Caco-2 (cell line): ENCODE data around the gene MYO1E. TPM values are rescaled to one million over a fixed set of nuclear protein-coding genes. Genes with fewer than 3 reads are reported as not detected.

Source experiments
- BruUV-seq: library from RNA; stranded (reverse); fragments of 400-500 nt; replicated peaks from 2 replicates; lab custom pipeline; 2021; lab: Mats Ljungman, UMichigan
- CTCF ChIA-PET: fragments of 300-600 bp; sonication (Branson Sonifier 250); formaldehyde crosslinking; loops from one replicate; lab custom pipeline; 2022; ENCODE audit warnings: antibody characterized with exemption; lab: Charles Lee
- POLR2A ChIA-PET: fragments of 300-600 bp; sonication (Branson Sonifier 250); formaldehyde crosslinking; loops from one replicate; lab custom pipeline; 2022; ENCODE audit warnings: antibody characterized with exemption; lab: Charles Lee
- DNase-seq, 2 experiments: peaks; one replicate each; pipeline versions ENCODE4 v3.0.0 to v3.0.0-alpha.2; 2020 to 2022
- H3K27me3 ChIP-seq: replicated peaks from 2 replicates; pipeline ENCODE4 v1.6.0; 2011; ENCODE audit warnings: low read length; ENCODE audit not compliant: control insufficient read depth, insufficient read depth
- H3K36me3 ChIP-seq: 2 replicates; pipeline ENCODE4 v1.5.1; 2011; ENCODE audit warnings: low read length; ENCODE audit not compliant: control insufficient read depth, insufficient read depth
- H3K4me1 ChIP-seq: fragments of 250-450 bp; sonication (Bioruptor Pico); 2 replicates; pipeline ENCODE4 v1.5.1; 2020; ENCODE audit warnings: mild to moderate bottlenecking
- H3K4me3 ChIP-seq: 2 replicates; pipeline ENCODE4 v1.5.1; 2011; ENCODE audit warnings: low read depth, mild to moderate bottlenecking, control low read depth, low read length
- H3K9me3 ChIP-seq: fragments of 250-450 bp; sonication (Bioruptor Pico); 2 replicates; pipeline ENCODE4 v1.5.1; 2020; ENCODE audit warnings: mild to moderate bottlenecking, moderate library complexity
- H3K27ac Mint-ChIP-seq: one replicate; pipeline ENCODE4 v1.8.0; 2022; ENCODE audit warnings: mixed read lengths; ENCODE audit not compliant: unreplicated experiment
- H3K27me3 Mint-ChIP-seq: one replicate; pipeline ENCODE4 v1.8.0; 2022; ENCODE audit warnings: mixed read lengths; ENCODE audit not compliant: insufficient read depth, unreplicated experiment
- H3K36me3 Mint-ChIP-seq: one replicate; pipeline ENCODE4 v1.8.0; 2022; ENCODE audit warnings: mild to moderate bottlenecking, mixed read lengths; ENCODE audit not compliant: insufficient read depth, unreplicated experiment
- H3K4me1 Mint-ChIP-seq: one replicate; pipeline ENCODE4 v1.8.0; 2022; ENCODE audit warnings: low read depth, mixed read lengths; ENCODE audit not compliant: unreplicated experiment
- H3K4me3 Mint-ChIP-seq: one replicate; pipeline ENCODE4 v1.8.0; 2022; ENCODE audit warnings: mild to moderate bottlenecking, moderate library complexity, mixed read lengths; ENCODE audit not compliant: unreplicated experiment
- H3K9me3 Mint-ChIP-seq: one replicate; pipeline ENCODE4 v1.8.0; 2022; ENCODE audit warnings: mixed read lengths; ENCODE audit not compliant: unreplicated experiment
- CTCF ChIP-seq, 2 experiments: fragments of 200-600 bp in 1 of 2; IDR thresholded peaks; 1 replicate in 1 of 2; 2 replicates in 1 of 2; pipeline versions ENCODE4 v1.5.1 to v1.8.0; 2011 to 2022; ENCODE audit warnings: antibody characterized with exemption in 1 of 2, control low read depth in 1 of 2, inconsistent platforms in 1 of 2, low read depth in 1 of 2, low read length in 1 of 2, mild to moderate bottlenecking in 1 of 2, moderate library complexity in 1 of 2; ENCODE audit not compliant: insufficient read depth in 1 of 2, severe bottlenecking in 1 of 2, unreplicated experiment in 1 of 2
- intact Hi-C: fragments of 100-400 bp; cut with micrococcal nuclease; formaldehyde crosslinking; loops from one replicate; pipeline ENCODE4 v1.10.0; 2022; ENCODE audit not compliant: unreplicated experiment
- total RNA-seq: library from RNA; stranded (reverse); gene quantifications from 2 replicates; pipeline ENCODE4 v1.2.3, GENCODE V29; 2022

The MYO1E gene
- total RNA-seq, 1 experiment from 2014 or later = 187 TPM

DNA sequence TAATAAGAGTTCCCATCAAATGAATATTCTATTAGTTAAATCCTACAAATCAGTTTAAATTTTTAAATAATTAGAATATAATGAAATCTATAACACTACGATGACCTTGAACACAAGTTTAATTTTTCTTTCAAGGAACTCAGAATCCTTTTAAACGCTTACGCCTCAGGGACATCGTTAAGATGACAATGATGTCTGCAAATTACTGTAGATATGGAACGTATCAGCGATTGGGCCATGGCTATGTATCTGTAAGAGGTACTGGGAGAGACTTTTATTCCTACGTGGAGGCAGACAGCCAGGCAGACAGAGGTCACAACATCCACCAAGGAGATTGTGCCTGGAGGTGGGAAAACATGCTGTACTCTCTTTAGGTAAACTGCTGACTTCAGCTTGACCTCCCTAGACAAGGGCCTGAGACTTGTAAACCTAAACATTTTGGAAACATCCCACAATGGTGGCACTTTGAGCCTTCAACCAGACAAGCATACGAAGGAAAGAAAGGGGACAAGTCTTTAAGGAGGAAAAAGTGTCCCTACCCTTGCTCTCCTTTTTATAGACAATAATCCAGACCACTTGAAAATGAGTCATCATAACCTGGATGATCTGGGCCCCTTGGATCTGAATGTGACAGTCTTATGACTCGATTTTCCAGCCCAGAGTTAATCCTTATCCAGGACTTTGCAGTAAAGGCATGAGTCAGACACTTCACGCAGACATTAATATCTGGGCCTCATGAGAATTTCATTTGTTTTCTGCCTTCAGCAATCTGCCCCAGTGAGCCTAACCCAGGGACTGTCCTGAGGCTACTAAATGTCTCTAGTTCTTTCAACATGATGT is 172.8 kb downstream of the MYO1E start:
- DNase-seq = no peak
- no peak overlapping the region for H3K4me3 ChIP-seq
- no TSS peak for BruUV-seq
- peaks cover 79% of the 10 kb centered on the region for H3K36me3 Mint-ChIP-seq
- POLR2A ChIA-PET = no interaction called here
- CTCF ChIA-PET = no interaction called here
- no peaks in the 10 kb centered on the region for H3K4me1 Mint-ChIP-seq
- H3K9me3 Mint-ChIP-seq = no peaks in the 10 kb centered on the region
- no peaks in the 10 kb centered on the region for H3K27me3 Mint-ChIP-seq
- intact Hi-C loops = no loop called here
- H3K36me3 ChIP-seq = no peaks in the 10 kb centered on the region
- no peak for TF ChIP-seq CTCF (IDR thresholded peaks at IDR 0.05; ENCODE audit: insufficient read depth in 1 of 2, low read depth in 1 of 2, low read length in 1 of 2, severe bottlenecking in 1 of 2, unreplicated experiment in 1 of 2)
- H3K4me3 Mint-ChIP-seq = no peak overlapping the region
- no peaks in the 10 kb centered on the region for H3K9me3 ChIP-seq
- H3K27me3 ChIP-seq = no peaks in the 10 kb centered on the region
- H3K4me1 ChIP-seq = no peaks in the 10 kb centered on the region
- H3K27ac Mint-ChIP-seq = no peak overlapping the region

GRCh38 chr15:59197454-59197853 is 175.2 kb downstream of the MYO1E start:
- CTCF ChIA-PET = no interaction called here
- H3K27me3 Mint-ChIP-seq = no peaks in the 10 kb centered on the region
- no peaks in the 10 kb centered on the region for H3K9me3 ChIP-seq

GRCh38 chr15:59196416-59196815 is 176.3 kb downstream of the MYO1E start:
- CTCF ChIA-PET = no interaction called here
- BruUV-seq = no TSS peak
- intact Hi-C loops = no loop called here

More at GRCh38 chr15:59197454-59197853, 175.2 kb downstream of the MYO1E start:
- Mint-ChIP-seq H3K4me1 (no peaks in the 10 kb centered on the region), H3K36me3 (peaks cover 73% of the 10 kb centered on the region), H3K27ac (no peak overlapping the region), H3K4me3 (no peak overlapping the region), H3K9me3 (no peaks in the 10 kb centered on the region)
- no peak for TF ChIP-seq CTCF (IDR thresholded peaks at IDR 0.05; ENCODE audit: insufficient read depth in 1 of 2, low read depth in 1 of 2, low read length in 1 of 2, severe bottlenecking in 1 of 2, unreplicated experiment in 1 of 2)
- Histone ChIP-seq H3K4me3 (no peak overlapping the region), H3K4me1 (no peaks in the 10 kb centered on the region), H3K27me3 (no peaks in the 10 kb centered on the region), H3K36me3 (peaks cover 2% of the 10 kb centered on the region; the same call in 1 of the 2 replicates)
- POLR2A ChIA-PET = no interaction called here
- no TSS peak for BruUV-seq
- intact Hi-C loops = no loop called here
- no peak for DNase-seq

More at GRCh38 chr15:59196416-59196815, 176.3 kb downstream of the MYO1E start:
- POLR2A ChIA-PET = interaction anchor here (0.6 kb wide), 1 partner anchor 222 kb away, joined by 5 read pairs; no protein-coding TSS in a partner anchor
- no peak overlapping the region for H3K4me3 ChIP-seq
- H3K27me3 ChIP-seq = no peaks in the 10 kb centered on the region
- Mint-ChIP-seq H3K9me3 (no peaks in the 10 kb centered on the region), H3K27me3 (no peaks in the 10 kb centered on the region), H3K4me1 (no peaks in the 10 kb centered on the region), H3K4me3 (no peak overlapping the region), H3K36me3 (peaks cover 73% of the 10 kb centered on the region), H3K27ac (no peak overlapping the region)
- H3K9me3 ChIP-seq = no peaks in the 10 kb centered on the region
- H3K4me1 ChIP-seq = no peaks in the 10 kb centered on the region
- TF ChIP-seq CTCF (IDR thresholded peaks at IDR 0.05; ENCODE audit: insufficient read depth in 1 of 2, low read depth in 1 of 2, low read length in 1 of 2, severe bottlenecking in 1 of 2, unreplicated experiment in 1 of 2) = no peak
- H3K36me3 ChIP-seq = peaks cover 2% of the 10 kb centered on the region; the same call in 1 of the 2 replicates
- DNase-seq = no peak
